ENCODE measurements around the gene NKD1.

Gene NKD1

DNA sequence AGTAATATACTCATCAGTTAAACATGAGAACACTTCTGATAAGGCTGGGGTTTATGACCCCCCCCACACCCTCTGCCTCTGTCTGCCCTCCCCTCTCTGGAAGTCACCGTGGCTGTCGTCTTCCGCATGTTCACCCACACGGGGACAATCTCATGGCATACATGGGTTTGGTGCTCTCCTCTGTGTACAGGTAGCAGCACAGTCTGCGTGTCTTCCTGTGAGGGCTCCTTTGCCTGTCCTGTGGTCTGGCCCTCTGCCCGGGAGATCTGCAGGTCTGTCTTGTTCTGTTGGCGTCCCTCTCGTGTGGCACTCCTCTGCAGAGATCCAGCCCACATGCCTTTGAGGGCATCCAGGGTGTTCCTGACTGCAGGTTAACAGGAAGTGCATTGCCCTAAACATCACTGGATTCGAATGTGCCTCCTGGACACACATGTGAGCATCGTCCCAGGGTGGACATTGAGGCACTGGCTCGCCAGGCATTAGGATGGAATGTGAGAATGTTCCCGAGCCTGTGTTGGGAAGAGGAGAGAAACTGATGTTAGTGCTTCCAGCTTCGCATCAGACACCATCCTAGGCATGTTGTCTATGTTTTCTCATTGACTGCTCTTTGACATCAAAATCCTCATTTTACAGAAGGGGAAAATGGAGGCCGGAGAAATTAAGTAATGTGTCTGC, 54.5 kb downstream of the NKD1 start:
- peak; percentile 80 for DNase-seq

- no peak for DNase-seq
Observed at GRCh38 chr16:50603206-50604064, 55.2 kb downstream of the NKD1 start.

- DNase-seq: no peak
Observed at GRCh38 chr16:50604065-50604418, 55.8 kb downstream of the NKD1 start.

GRCh38 chr16:50604610-50605009, 56.4 kb downstream of the NKD1 start:
- DNase-seq: no peak

DNA sequence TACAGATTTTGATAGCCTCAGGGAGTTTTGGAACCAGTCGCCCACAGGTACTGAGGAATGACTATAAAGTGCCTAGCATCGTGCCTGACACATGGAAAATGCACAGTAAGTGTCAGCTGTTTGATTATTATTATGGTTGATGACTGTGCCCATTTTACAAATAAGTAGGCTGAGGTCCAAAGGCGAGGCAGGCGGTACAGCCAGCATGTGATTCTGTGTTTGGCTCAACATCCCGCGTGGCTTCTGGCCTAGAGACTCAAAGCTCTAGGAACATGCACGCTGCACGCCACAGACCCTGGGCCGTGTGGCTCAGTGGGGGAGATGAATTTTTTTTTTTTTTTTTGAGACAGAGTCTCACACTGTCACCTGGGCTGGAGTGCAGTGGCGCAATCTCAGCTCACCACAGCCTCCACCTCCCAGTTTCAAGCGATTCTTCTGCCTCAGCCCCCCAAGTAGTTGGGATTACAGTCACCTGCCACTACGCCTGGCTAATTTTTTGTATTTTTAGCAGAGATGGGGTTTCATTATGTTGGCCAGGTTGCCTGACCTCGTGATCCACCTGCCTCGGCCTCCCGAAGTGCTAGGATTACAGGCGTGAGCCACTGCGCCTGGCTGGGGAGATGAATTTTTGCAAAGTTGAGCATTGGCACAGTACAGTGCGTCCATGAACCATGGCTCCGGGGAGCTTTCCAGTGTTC, 57.7 kb downstream of the NKD1 start:
- DNase-seq: no peak

GRCh38 chr16:50606431-50607050, 58.3 kb downstream of the NKD1 start:
- no peak for DNase-seq

GRCh38 chr16:50607051-50607431, 58.8 kb downstream of the NKD1 start:
- DNase-seq: no peak

DNA sequence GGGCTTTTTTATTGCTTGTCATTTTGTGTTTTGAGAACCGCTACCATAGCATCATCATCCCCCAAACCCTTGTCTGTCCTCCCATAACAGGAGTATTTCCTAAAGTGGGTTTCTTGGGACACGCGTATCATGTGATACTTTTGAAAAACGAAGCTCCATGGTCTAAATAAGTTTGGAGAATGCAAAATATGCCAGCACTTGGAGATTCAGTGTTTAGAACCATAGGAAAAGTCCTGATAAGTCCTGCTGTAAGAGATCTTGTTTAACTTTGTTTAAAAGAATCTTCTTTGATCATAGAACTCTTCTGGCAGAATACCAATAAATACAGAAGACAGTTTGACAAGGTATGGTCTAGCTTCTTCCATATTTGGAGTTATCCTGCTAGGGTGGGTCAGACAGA, 59.3 kb downstream of the NKD1 start:
- DNase-seq: no peak

GRCh38 chr16:50607970-50608557, 59.9 kb downstream of the NKD1 start:
- DNase-seq: no peak

DNA sequence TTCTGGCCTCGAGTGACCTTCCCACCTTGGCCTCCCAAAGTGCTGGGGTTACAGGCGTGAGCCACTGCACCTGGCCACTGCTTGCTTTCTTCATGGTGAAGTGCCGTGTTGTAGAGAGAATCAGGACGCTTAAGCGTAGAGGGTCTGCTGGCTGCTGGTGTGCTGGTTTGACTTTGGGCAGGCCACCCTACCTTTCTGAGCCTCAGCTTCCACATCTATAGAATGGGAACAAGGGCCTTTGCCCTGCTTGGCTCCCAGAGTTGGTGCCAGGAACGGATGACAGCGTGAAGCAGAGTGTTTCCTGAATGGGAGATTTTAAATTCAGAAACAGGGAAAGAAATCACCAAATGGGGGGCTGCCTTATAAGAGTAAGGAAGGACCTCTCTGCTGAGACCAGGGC, 60.9 kb downstream of the NKD1 start:
- DNase-seq: no peak

DNA sequence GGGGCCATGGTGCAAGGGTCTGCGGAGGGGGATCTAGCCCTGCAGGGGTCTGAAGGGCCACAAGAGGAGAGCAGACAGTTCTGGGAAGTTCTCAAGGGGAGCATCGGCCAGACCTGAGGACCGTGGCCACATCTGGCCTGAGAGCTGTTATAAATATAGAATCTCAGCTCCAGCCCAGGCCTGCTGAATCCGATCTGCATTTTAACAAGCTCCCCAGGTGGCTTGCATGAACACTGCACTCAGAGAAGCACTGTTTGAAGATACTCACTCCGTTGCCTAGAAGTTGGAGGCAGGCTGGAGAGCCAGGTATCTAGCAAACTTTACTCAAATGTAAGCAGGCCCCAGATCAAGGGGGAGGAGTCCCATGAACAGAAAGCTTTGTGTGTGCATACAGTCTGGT, 61.3 kb downstream of the NKD1 start:
- no peak for DNase-seq

- no peak for DNase-seq
Observed at GRCh38 chr16:50610331-50611262, 62.4 kb downstream of the NKD1 start.

DNA sequence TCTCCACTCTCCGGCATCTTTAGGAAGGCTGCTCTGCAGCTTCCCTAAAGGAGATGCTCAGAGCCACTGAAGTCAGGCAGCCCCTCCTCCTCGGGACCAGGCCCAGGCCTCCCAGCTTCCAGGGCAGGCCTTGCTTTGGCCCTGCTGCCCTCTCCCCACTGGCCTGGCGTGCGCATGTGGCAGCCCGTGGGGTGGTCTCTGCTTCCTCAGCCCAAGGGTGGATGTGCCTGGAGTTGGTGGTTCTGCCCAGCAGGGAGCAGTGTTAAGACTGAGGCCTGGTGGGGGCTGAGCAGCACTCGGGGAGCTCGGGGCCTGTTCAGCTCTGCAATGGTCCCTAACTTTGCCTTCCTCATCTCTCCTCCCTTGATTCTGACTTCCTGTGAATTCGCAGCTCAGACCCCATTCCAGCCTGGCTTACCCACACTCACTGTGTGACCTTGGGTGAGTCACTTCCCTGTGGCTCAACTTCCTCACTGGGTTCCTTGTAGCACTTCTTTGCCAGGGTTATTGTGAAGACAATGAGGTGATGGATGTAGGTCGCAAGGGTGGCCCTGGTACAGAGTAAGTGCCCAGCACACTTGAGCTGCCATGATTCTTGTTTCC, 63.2 kb downstream of the NKD1 start:
- no peak for DNase-seq

DNA sequence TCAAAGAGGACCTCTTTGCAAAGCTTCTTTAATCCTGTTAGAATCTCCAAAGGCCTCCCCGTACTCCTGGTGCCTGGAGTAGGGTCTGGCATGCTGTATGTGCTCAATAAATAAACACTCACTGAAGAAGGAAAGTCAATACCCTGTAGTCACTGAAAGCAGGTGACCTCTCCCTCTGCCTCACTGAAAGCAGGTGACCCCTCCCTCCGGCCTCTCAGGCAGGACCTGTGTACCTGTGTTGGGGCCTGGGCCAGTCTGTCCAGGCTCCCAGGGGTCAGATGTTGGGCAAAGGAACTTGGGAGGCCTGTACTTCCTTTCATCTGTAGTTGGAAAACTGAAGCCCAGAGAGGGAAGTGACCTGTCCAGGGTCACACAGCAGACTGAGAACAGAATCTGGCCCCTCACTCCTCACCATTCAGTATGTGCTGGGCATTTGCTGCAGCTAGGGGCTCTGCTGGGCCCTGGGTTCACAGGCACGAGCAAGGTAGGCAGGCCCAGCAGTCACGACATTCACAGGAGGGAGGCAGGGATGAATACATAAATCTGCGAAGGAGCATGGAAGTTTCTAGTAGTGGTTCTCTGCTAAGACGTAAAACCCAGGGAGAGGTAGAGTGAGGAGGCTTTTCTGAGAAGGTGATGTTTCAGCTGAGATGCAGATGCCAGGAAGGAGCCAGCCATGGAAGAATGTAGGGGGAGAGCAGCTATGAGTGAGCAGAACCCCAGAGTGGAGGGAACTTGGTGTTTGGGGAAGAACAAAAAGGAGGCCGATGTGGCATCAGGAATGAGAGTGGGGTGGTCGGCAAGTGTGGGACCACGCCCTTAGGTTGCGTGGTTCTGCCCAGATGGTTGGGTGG, 64.0 kb downstream of the NKD1 start:
- DNase-seq: no peak

GRCh38 chr16:50612849-50613198, 64.6 kb downstream of the NKD1 start:
- DNase-seq: no peak

- DNase-seq: no peak
Observed at GRCh38 chr16:50613281-50613963, 65.2 kb downstream of the NKD1 start.

DNA sequence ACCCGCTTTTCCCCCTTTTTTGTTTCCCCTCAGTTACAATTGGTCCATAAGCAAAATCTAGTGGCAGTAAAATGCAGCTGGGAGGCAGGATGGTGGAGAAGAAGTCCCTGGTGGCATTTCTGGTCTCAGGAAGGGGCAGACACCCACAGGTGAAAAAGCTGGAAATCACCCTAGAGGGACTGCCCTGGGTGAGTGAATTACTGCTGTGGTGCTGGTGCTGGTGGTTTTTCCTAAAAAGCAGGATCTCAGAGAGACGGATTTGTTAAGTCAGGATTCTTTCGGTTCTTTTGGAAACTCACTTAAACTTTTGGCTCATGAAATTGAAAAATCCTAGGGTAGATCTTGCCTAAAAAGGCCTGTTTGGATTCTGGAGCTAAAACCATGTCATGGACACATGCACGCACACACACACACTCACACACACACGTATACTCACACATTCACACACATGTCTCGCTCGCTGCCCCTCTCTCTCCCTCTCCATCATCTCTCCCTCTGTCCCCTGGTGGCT, 65.8 kb downstream of the NKD1 start:
- no peak for DNase-seq

DNA sequence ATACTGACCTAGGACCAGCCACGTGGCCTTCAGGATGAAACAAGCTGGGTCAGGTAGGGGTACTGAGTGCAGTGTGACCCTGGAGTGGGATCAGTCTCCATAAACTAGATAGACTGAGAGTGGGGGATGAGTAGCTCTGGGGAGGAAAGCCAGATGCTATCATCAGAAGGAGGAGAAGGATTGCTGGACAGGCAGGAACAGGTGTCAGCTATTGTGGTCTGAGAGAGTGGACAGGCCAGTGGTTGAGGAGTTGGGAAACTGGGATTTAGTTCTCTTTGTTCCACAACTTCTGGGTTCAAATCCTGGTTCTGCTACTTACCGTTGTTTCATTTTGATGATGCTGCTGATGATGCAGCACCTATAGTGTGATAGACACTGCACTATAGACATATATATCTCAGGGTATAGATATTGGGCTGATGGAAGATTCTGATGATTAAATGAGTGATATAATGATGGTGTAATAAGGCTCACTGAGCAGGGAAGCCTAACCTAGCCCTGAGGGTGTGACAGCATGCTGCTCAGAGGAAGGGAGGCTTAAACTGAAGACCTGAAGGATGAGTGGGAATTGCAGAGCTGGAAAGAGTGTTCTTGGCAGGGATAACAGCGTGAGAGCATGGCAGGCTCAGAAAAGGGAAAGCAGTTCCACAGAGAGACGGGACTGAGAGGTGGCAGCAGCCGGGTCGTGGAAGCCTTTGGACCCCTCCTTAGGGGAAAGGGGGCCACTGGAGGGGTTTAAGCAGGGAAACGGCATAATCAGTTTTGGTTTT, 66.9 kb downstream of the NKD1 start:
- DNase-seq: no peak

GRCh38 chr16:50615891-50616290, 67.7 kb downstream of the NKD1 start:
- DNase-seq: no peak
